GM19099 (cell line): ENCODE results near the gene CFAP57.

Experiments
- POLR2A ChIP-seq: IDR thresholded peaks from 3 replicates; pipeline ENCODE4 v1.6.1; 2011; ENCODE audit warnings: low read depth; ENCODE audit not compliant: insufficient read length; ENCODE audit errors: extremely low read depth

The CFAP57 gene

DNA sequence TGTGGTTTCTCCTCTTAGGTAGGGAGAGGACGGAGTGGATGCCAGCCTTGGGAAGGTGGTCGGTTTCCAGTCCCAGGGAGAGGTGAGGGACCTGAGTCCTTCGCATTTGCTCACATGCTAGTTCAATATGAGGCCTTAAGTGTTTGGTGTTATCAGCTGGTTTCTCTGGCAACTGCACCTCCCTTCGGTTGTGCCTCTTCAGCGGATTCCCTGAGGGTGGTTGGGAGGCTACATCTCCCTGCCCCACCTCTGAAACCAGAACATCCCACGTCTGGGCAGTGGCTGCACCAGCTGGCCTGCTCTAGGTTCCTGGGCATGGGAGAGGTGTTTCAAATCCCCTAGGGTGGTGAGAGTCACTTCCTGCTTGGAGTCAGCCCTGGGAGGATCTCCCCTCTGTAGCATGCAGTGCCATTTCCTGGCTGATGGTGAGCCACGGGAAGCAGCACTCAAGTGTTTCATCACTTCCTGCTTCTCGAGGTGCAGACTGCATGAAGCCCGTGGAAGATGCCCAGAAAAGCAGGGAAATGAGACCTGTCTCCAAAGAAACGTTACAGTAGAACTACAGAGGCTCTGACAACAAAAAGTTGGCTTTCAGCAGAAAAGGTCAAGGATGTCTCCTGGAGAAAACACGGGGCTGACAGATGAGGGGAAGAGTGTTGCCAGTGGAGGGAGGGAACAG, 102.1 kb downstream of the CFAP57 start:
- no peak for TF ChIP-seq POLR2A

DNA sequence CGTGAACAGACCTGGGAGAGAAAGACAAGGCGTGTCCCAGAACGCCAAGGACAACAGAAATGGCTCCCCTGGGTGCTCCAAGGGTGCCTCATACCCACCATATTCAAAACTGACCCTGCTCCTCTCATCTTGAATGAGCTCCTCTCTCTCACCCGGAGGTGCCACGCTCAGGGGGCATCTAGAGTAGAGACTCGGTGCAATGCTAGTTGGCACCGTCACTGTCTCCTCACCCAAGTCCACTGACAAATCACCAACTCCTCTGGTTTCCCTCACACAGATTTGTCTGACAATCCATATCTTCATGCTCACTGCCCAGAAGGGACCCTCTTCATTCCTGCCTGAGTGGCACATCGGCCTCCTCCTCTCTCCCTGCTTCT, 102.7 kb downstream of the CFAP57 start:
- no peak for TF ChIP-seq POLR2A

DNA sequence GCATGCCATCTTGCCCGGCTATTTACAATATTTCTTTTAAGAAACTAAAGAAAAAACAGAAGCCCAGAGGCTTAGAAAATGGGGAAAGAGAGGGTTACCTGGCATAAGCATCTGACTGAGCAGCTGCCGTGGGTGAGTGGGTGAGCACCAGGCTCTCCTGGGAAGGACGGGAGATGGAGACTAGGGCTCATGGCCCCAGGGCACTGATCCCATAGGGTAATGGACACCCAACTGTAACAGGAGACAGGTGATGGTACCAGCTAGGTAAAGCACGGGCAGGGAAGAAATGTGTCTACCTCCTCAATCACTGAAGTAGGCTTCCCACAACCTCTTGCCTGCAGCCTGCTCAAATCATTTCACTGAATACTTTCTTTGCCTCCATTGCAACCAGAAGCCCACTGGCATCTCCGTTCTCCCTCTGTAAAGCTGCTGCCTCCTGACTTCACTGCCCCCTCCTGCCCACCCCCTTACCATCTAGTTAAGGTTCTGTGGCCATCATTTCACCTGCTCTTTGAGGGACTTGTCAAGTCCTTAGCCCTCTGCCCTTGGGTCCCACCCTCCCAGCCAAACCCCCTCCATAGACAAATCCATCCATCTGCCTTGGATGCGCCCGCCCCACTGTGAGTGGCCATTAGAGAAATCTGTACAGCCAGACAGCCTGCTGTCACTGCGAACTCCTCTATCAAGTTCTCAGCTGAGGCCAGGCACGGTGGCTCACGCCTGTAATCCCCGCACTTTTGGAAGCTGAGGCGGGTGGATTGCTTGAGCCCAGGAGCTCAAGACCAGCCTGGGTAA, 103.9 kb downstream of the CFAP57 start:
- TF ChIP-seq POLR2A = no peak

DNA sequence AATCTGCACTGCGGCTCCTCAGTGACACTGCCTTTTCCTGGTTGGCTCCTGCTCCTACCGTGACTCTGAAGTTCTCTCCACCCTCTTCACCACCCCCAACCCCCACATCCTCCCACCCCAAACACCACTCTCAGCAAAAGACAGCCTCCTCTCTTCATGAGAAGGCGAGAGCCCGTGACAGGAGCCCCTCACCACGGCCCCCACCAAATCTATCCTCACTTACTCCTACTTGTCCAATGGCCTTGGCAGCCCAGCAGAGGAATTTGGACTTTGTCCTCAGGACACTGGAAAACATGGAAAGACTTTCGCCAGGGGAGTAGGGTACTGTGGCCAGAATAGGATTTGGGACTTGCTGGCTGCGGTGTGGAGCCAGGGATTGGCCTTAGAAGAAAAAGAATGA, 104.5 kb downstream of the CFAP57 start:
- TF ChIP-seq POLR2A = no peak

DNA sequence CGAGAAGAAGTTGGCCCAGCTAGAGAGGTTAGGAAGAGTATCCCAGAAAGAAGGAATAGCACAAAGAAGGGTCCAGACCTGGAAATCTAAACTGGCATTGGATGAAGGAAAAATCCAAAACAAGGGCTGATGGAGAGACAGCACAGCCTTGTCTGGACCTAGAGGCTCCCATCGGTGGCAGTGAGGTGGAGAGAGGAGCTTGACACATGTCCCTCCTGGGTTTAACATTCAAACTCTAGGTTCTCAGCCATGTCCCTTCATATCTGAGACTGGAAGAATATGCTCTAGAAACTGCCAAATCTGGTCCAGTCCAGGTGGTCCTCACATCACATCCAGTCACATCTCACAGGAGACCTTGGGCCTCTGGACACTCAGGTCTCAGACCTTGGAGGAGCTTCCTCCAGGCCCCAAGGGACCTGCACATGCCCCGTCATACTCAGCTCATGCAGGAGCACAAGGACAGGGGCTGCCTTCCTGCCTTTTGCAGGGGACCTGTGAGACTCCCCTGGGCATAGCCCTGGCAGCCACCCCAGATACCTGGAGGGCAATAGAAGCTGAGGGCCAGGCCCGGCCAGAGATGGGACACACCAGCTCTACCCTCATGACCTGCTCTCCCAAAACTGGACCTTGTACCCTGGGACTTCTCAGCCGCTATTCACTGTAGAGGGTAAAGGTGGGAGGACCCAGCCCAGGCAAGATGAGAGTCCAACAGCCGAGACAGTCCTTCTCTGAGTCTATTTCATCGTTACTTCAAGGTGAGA, 105.2 kb downstream of the CFAP57 start:
- no peak for TF ChIP-seq POLR2A

DNA sequence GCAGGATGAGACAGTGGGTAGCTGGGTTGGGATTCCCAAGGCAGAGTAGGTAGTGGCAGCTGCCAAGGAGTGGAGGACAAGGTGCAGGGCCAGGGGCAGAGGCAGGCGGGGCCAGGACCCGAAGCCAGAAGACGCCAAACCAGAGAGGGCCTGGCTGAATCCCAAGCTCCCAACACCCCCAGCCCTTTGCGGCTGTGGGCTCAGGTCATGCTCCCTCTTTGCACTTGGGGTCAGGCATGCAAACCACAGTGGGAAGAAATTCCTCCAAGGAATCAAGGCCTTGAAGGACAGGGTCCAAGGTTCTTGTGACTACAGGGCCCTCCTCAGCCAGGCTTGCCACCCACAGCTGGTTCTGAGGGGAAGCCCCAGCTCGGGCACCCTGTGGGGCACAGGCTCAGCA, 107.0 kb downstream of the CFAP57 start:
- no peak for TF ChIP-seq POLR2A

DNA sequence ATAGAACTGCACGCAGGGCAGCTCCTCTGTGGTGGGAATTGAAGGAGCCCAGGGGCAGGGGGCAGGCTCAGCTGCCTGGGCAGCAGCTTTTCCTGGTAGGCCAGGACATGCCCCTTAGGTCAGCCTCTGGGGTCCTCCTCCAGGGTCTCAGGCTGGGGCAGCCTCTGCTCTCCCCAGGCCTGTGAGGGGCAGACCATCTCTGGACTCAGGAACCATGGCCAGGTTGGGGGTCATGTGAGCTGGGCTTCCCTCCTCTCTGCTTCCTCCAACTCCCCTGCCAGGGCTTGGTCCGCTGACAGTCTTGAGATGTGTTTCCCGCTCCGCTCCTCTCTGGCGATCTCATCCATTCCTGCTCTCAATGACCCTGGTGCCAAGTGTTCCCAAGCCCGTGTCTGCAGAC, 107.5 kb downstream of the CFAP57 start:
- no peak for TF ChIP-seq POLR2A

DNA sequence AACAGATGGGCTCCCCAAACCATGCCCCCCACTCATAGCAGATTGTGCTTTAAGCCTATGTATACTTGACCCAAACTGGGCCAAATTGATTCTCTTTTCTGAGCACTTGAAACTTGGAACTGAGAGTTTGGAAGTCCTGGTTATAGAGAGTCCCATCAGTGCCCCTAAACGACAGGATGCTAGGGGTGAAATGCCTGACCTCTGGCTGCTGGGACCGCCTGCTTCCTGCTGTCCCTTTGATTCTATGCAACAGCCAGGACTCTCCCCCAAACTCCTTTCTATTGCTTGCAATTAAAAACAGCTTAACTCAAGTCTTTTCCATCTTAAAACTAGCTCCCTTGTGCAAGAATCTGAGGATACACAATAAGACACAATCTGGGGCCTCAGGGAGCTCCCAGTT, 108.6 kb downstream of the CFAP57 start:
- no peak for TF ChIP-seq POLR2A

DNA sequence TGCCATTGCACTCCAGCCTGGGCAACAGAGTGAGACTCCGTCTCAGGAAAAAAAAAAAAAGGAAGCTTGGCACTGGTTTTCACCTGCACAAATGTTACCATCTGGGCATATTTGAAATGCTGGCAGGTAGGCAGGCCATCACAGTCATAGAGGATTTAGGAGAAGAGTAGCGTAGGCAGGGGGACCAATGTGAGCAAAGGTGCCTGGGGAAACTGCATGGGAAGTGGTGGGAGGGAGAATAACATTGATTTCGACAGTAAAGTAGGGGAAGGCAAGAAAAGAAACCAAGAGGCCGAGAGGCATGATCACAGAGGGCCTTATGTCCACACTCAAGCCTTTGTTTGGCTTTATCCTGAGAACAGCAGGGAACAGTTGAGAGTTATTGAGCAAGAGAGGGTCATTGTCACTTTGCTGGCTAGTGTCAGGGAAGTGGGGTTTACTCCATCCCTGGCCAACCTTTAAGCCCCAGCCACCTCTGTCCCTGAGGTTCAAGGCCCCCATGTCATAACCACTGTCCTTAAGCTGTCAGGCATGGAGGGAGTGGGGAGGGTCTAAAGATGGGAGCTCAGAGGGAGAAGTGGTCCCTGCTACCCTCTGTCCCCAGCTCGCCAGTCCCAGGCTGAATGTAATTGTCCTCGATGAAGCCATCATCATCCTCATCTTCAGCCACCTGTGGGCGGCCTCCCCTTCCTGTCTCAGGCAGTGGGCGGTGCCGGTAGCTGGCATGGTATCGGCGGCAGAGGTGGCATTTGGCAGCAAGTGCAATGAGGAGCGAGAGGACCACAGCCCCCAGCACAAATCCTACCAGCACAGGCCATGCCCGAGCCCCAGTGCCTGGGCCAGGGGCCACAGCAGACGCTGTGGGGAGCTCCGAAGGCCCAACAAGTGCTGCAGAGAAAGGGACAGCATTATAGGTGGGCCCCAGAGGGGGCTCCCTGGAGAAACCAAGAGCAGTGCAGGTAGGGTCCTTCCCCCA, 110.4 kb downstream of the CFAP57 start:
- TF ChIP-seq POLR2A = no peak

DNA sequence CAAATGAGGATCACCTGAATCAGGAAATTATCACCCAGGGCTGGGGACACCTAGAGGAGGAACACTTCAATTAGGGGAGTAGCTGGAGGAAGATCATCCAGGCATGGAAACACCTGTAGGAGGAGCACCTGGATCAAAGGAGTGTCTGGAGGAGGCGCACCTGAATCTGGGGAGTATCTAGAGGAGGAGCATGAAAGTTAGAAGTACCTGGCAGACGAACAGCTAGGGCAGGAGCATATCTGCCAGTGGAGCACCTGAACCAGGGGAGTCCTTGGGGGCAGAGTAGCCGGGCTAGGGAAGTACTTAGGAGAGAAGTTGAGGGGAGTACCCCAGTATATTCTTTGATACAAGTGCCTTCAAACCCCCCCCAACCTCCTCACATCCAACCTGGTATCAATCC, 111.9 kb downstream of the CFAP57 start:
- no peak for TF ChIP-seq POLR2A

DNA sequence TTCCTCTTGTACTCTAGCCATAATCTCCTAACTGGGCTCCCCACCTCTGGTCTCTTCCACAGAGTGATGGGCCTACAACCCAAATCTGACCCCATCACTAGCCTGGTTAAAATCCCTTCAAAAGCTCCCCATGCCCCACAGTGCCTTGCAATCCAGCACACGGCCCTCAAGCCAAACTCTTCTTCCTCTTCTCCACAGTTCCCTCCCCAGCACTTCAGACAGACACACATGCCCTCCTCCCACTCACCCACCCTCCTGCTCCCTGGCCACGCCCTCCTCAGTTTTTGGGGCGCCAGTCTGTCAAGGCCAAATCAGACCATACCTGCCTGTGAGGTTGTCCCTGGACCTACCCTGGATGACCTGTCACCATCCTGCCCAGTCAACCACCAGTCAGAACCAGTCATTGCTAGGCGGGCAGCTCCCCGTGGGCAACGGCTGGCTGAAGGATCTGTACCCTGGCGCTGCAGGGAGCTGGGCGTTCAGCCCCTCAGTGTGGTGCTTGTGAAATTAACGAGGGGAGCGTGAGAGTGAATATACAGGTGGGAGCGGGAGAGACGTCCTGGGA, 112.5 kb downstream of the CFAP57 start:
- no peak for TF ChIP-seq POLR2A

DNA sequence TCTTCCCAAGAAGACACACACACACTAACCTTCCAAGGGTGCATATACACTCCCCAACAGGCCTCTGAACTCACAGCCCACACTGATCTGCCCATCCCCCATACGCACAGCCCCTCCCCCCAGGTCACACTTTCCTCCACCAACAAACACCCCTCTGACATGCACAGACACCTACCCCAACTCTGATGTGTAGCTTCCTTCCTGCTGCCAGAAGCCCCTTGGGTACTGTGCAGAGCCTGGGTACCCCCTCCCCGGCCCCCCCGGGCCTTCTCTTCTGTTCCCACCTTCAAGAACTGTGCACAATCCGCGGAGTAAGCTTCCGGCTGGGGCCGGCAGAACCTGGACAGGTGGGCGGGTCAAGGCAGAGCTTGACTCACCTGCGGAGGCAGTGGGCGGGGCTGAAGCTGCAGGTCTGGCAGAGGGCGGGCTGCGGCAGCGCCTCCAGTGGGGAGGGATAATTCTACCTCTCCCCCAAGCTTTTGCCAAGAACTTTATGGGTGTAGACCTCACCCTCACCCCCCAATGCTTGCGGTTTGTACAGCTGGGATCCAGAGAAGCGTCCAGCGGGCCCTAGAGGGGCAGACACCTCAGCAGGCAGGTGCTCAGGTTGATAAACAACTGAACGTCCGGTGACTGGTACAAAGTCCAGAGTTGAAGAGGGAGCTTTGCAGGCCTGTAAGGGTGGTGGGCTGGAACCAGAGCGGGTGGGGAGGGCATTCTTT, 113.3 kb downstream of the CFAP57 start, which contains the start of gene C1orf210:
Gene C1orf210 (minus strand): TSS at position 313 of the 722 bp plus-strand sequence. CDS start 2,311 bp downstream, outside the sequence.
- TF ChIP-seq POLR2A = no peak

DNA sequence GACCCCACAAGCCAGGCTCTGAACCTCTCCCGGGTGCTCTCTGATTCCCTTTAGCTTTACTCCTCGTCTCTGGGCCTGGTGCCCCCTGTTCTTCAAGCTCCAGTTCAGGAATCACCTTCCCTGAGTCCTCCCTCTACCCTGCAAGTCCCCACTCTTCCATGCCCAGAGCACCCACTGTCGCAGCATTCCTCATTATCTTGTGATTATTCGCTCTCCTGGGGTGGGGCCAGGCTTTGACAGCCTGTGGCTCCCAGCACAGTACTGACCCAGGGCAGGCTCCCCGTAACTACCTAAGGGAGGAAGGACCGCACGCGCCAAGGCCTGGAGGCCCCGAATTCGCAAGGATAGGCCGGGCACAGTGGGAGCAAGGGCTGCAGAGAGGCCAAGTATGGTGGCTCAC, 114.0 kb downstream of the CFAP57 start:
- TF ChIP-seq POLR2A = no peak
